Daoy (cell line): Measurements from ENCODE around the gene PKNOX2. TPM values are rescaled to one million over a fixed set of nuclear protein-coding genes. Genes with fewer than 3 reads are reported as not detected.
A peak's percentile ranks its signal among the peaks of the same experiment; 100 is the strongest.

ENCODE experiments used
- DNase-seq: peaks from one replicate; pipeline ENCODE4 v3.0.0-alpha.2; 2015; ENCODE audit warnings: low read depth
- total RNA-seq: library from RNA; depleted of rRNA; stranded (reverse); fragments of >200 nt; shearing (Covaris generic); gene quantifications from 2 replicates; pipeline ENCODE4 v1.2.3, GENCODE V29; 2014

Gene PKNOX2
- total RNA-seq, 1 experiment from 2014 or later, result 1.4 TPM

GRCh38 chr11:125407046-125407445 is 242.5 kb downstream of the PKNOX2 start:
- no peak for DNase-seq

- DNase-seq, result no peak
Measured at GRCh38 chr11:125408311-125408711, 243.8 kb downstream of the PKNOX2 start.

- peak; percentile 73 for DNase-seq
Measured at GRCh38 chr11:125410091-125410490, 245.5 kb downstream of the PKNOX2 start.

GRCh38 chr11:125412177-125412496 is 247.6 kb downstream of the PKNOX2 start:
- DNase-seq, result no peak

- no peak for DNase-seq
Measured at GRCh38 chr11:125412509-125412908, 248.0 kb downstream of the PKNOX2 start.

GRCh38 chr11:125413226-125413625 is 248.7 kb downstream of the PKNOX2 start:
- DNase-seq, result no peak

GRCh38 chr11:125414121-125414520 is 249.6 kb downstream of the PKNOX2 start:
- no peak for DNase-seq

- DNase-seq, result no peak
Measured at GRCh38 chr11:125416981-125417935, 252.7 kb downstream of the PKNOX2 start.

GRCh38 chr11:125418396-125418795 is 253.8 kb downstream of the PKNOX2 start:
- no peak for DNase-seq

- DNase-seq, result no peak
Measured at GRCh38 chr11:125422681-125423080, 258.1 kb downstream of the PKNOX2 start.

- DNase-seq, result no peak
Measured at GRCh38 chr11:125423247-125423849, 258.8 kb downstream of the PKNOX2 start.

GRCh38 chr11:125425601-125426000 is 261.1 kb downstream of the PKNOX2 start:
- no peak for DNase-seq

GRCh38 chr11:125426818-125427528 is 262.4 kb downstream of the PKNOX2 start:
- DNase-seq, result no peak

- no peak for DNase-seq
Measured at GRCh38 chr11:125428486-125429173, 264.1 kb downstream of the PKNOX2 start.

GRCh38 chr11:125429174-125429707 is 264.7 kb downstream of the PKNOX2 start:
- DNase-seq, result peak; percentile 67

- no peak for DNase-seq
Measured at GRCh38 chr11:125429807-125430678, 265.5 kb downstream of the PKNOX2 start.

GRCh38 chr11:125431009-125431408 is 266.5 kb downstream of the PKNOX2 start:
- DNase-seq, result no peak

- DNase-seq, result no peak
Measured at GRCh38 chr11:125431481-125431880, 266.9 kb downstream of the PKNOX2 start.

- DNase-seq, result peak; percentile 58
Measured at GRCh38 chr11:125433454-125434121, 269.0 kb downstream of the PKNOX2 start.
